NCI-H69 (cell line): ENCODE data around the gene OR1S2.
"Not testable (repeated sequence)": the region's sequence is repeated elsewhere in the genome, so short reads cannot be mapped to it uniquely, and the experiment has no call there.

Experiments
- DNase-seq: peaks from one replicate; lab custom pipeline; 2025; lab: John Stamatoyannopoulos, UW

The OR1S2 gene

GRCh38 chr11:58204042-58204441 is at the start of gene OR1S2:
OR1S2 (minus strand) TSS chr11:58204142; CDS start chr11:58204142, 0 bp downstream.
- DNase-seq = no peak

GRCh38 chr11:58243954-58244353 is 40.0 kb upstream of the OR1S2 start:
- no peak for DNase-seq

- DNase-seq = no peak
Measured at GRCh38 chr11:58227956-58228615, 24.1 kb upstream of the OR1S2 start.

GRCh38 chr11:58222721-58223120 is 18.8 kb upstream of the OR1S2 start:
- no peak for DNase-seq

- DNase-seq = no peak
Measured at GRCh38 chr11:58216476-58216875, 12.5 kb upstream of the OR1S2 start.

- not testable (repeated sequence) for DNase-seq
Measured at GRCh38 chr11:58212420-58212819, 8.5 kb upstream of the OR1S2 start, which contains the start of gene OR1S1. OR1S1 (plus strand) TSS chr11:58212720.

GRCh38 chr11:58199271-58199670 is 4.7 kb downstream of the OR1S2 start:
- DNase-seq = no peak

GRCh38 chr11:58195939-58196338 is 8.0 kb downstream of the OR1S2 start:
- DNase-seq = no peak

- DNase-seq = no peak
Measured at GRCh38 chr11:58193391-58193790, 10.6 kb downstream of the OR1S2 start.

GRCh38 chr11:58192229-58192628 is 11.7 kb downstream of the OR1S2 start:
- DNase-seq = no peak

GRCh38 chr11:58188770-58189169 is 15.2 kb downstream of the OR1S2 start, which contains the start of gene OR9Q2:
OR9Q2 (plus strand) TSS chr11:58189070; CDS start chr11:58190491, 1,421 bp downstream.
- no peak for DNase-seq

- no peak for DNase-seq
Measured at GRCh38 chr11:58186938-58187337, 17.0 kb downstream of the OR1S2 start.

- peak; percentile 15 for DNase-seq
Measured at GRCh38 chr11:58179648-58180047, 24.3 kb downstream of the OR1S2 start.

- no peak for DNase-seq
Measured at GRCh38 chr11:58178444-58178843, 25.5 kb downstream of the OR1S2 start.

GRCh38 chr11:58177409-58178054 is 26.4 kb downstream of the OR1S2 start:
- no peak for DNase-seq

- DNase-seq = no peak
Measured at GRCh38 chr11:58165504-58166106, 38.3 kb downstream of the OR1S2 start.

- no peak for DNase-seq
Measured at GRCh38 chr11:58164990-58165389, 39.0 kb downstream of the OR1S2 start.

- no peak for DNase-seq
Measured at GRCh38 chr11:58164389-58164788, 39.6 kb downstream of the OR1S2 start.
